HepG2 (cell line): Measurements from ENCODE around the gene NBPF3. TPM values are rescaled to one million over a fixed set of nuclear protein-coding genes. Genes with fewer than 3 reads are reported as not detected.

Experiments used
- ATAC-seq: fragments of 200-7000 bp; cut with Tn5 transposase; 3 replicates; pipeline ENCODE4 v1.9.1; 2020; ENCODE audit warnings: mild to moderate bottlenecking, moderate library complexity
- BruUV-seq: library from RNA; stranded (reverse); fragments of 400-500 nt; replicated peaks from 2 replicates; lab custom pipeline; 2021; lab: Mats Ljungman, UMichigan
- CTCF ChIA-PET: fragments of 300-600 bp; formaldehyde crosslinking; extraction: SDS; loops from one replicate; lab custom pipeline; 2021; ENCODE audit warnings: low total read pairs, inconsistent platforms, low intra/inter-chr PET ratio; lab: Yijun Ruan, JAX
- POLR2A ChIA-PET: fragments of 350-600 bp; sonication (Branson Sonifier 250); formaldehyde crosslinking; loops from one replicate; lab custom pipeline; 2020; ENCODE audit warnings: antibody characterized with exemption, inconsistent platforms; lab: Yijun Ruan, JAX
- DNase-seq: peaks from one replicate; pipeline ENCODE4 v3.0.0-alpha.2; 2015; ENCODE audit warnings: low spot score
- FAIRE-seq: peaks from 3 replicates; lab custom pipeline; 2011; peaks lifted over from hg19 to GRCh38; lab: Jason Lieb, UNC
- H2AFZ ChIP-seq: one replicate; pipeline ENCODE4 v1.6.1; 2011; ENCODE audit warnings: low read length, inconsistent platforms
- H3K27ac ChIP-seq: fragments of 300-600 bp; 3 replicates; pipeline ENCODE4 v1.8.0; 2011; ENCODE audit warnings: mixed run types, mild to moderate bottlenecking, mixed read lengths, low read length, inconsistent platforms; ENCODE audit not compliant: insufficient read depth; ENCODE audit errors: extremely low read length
- H3K27me3 ChIP-seq, 2 experiments: fragments of 200-600 bp in 1 of 2; 2 replicates in 1 of 2; 3 replicates in 1 of 2; pipeline versions ENCODE4 v1.6.0 to v1.8.0; 2011; ENCODE audit warnings: low read length in 2 of 2, mild to moderate bottlenecking in 2 of 2, moderate library complexity in 2 of 2, inconsistent platforms in 1 of 2; ENCODE audit not compliant: insufficient read depth in 2 of 2, control insufficient read depth in 1 of 2
- H3K36me3 ChIP-seq, 2 experiments: fragments of 200-600 bp in 1 of 2; replicated peaks in 1 of 2; 2 replicates in 1 of 2; 3 replicates in 1 of 2; pipeline versions ENCODE4 v1.5.1 to v1.8.0; 2011; ENCODE audit warnings: low read length in 2 of 2, inconsistent platforms in 1 of 2; ENCODE audit not compliant: insufficient read depth in 2 of 2, control insufficient read depth in 1 of 2
- H3K4me1 ChIP-seq: 2 replicates; pipeline ENCODE4 v1.5.1; 2012; ENCODE audit warnings: low read length, inconsistent platforms; ENCODE audit not compliant: insufficient read depth
- H3K4me2 ChIP-seq: 2 replicates; pipeline ENCODE4 v1.6.0; 2011; ENCODE audit warnings: low read depth, low read length, inconsistent platforms
- H3K4me3 ChIP-seq, 3 experiments: fragments of 200-600 bp in 1 of 3; sonication (generic), shearing (Covaris generic) in 1 of 3; replicated peaks in 1 of 3; 2 replicates each; pipeline ENCODE4 v1.5.1; 2011 to 2016; ENCODE audit warnings: low read length in 3 of 3, inconsistent platforms in 2 of 3, low read depth in 2 of 3, mild to moderate bottlenecking in 2 of 3, control low read depth in 1 of 3, mixed read lengths in 1 of 3; ENCODE audit not compliant: insufficient read depth in 1 of 3
- H3K79me2 ChIP-seq: one replicate; pipeline ENCODE4 v1.6.1; 2011; ENCODE audit warnings: low read length, inconsistent platforms; ENCODE audit not compliant: insufficient read depth
- H3K9ac ChIP-seq: 2 replicates; pipeline ENCODE4 v1.6.0; 2011; ENCODE audit warnings: mild to moderate bottlenecking, low read depth, low read length, inconsistent platforms; ENCODE audit not compliant: insufficient read depth
- H3K9me3 ChIP-seq: 2 replicates; pipeline ENCODE4 v1.5.1; 2012; ENCODE audit warnings: mild to moderate bottlenecking, low read length
- H4K20me1 ChIP-seq: 2 replicates; pipeline ENCODE4 v1.6.0; 2011; ENCODE audit warnings: inconsistent platforms, mild to moderate bottlenecking, low read length, moderate library complexity; ENCODE audit not compliant: insufficient read depth
- CEBPB ChIP-seq: IDR thresholded peaks from 2 replicates; pipeline ENCODE4 v1.6.1; 2011; ENCODE audit warnings: low read depth, low read length, improper control_type of control experiment, borderline replicate concordance
- CEBPG ChIP-seq: IDR thresholded peaks from 2 replicates; pipeline ENCODE4 v1.6.1; 2016
- CEBPZ ChIP-seq: IDR thresholded peaks from 2 replicates; pipeline ENCODE4 v1.6.1; 2012; ENCODE audit warnings: low read length, improper control_type of control experiment
- ELF3 ChIP-seq: IDR thresholded peaks from 2 replicates; pipeline ENCODE4 v1.6.1; 2016; ENCODE audit warnings: missing genetic modification reagents, missing compliant biosample characterization
- FOXP4 ChIP-seq: sonication (generic); formaldehyde crosslinking; IDR thresholded peaks from 2 replicates; pipeline ENCODE4 v1.4.0; 2020; ENCODE audit warnings: missing genetic modification reagents
- GABPB1 ChIP-seq: IDR thresholded peaks from 2 replicates; pipeline ENCODE4 v1.6.1; 2016; ENCODE audit warnings: mild to moderate bottlenecking, missing genetic modification reagents, moderate library complexity, missing compliant biosample characterization
- HNF4A ChIP-seq: sonication (generic); formaldehyde crosslinking; IDR thresholded peaks from 2 replicates; pipeline ENCODE4 v1.4.0; 2020; ENCODE audit warnings: missing genetic modification reagents
- MAF1 ChIP-seq: sonication (generic); formaldehyde crosslinking; IDR thresholded peaks from 2 replicates; pipeline ENCODE4 v1.5.0; 2020; ENCODE audit warnings: missing genetic modification reagents, borderline replicate concordance
- SOX6 ChIP-seq, 2 experiments: fragments of 450-650 bp in 1 of 2; sonication (generic) in 1 of 2; formaldehyde crosslinking in 1 of 2; IDR thresholded peaks; 2 replicates each; pipeline versions ENCODE4 v1.4.0 to v1.6.1; 2017 to 2020; ENCODE audit warnings: antibody characterized with exemption in 1 of 2, mild to moderate bottlenecking in 1 of 2, missing genetic modification reagents in 1 of 2
- ZNF101 ChIP-seq: sonication (generic); formaldehyde crosslinking; IDR thresholded peaks from 2 replicates; pipeline ENCODE4 v1.4.0; 2020; ENCODE audit warnings: mild to moderate bottlenecking, low read depth, missing genetic modification reagents, borderline replicate concordance
- ZNF317 ChIP-seq: sonication (generic); formaldehyde crosslinking; IDR thresholded peaks from 2 replicates; pipeline ENCODE4 v1.5.0; 2020; ENCODE audit warnings: mild to moderate bottlenecking, missing genetic modification reagents
- ZNF773 ChIP-seq: sonication (generic); formaldehyde crosslinking; IDR thresholded peaks from 2 replicates; pipeline ENCODE4 v1.4.0; 2020; ENCODE audit warnings: missing genetic modification reagents, borderline replicate concordance
- ZNF782 ChIP-seq: sonication (generic); formaldehyde crosslinking; IDR thresholded peaks from 2 replicates; pipeline ENCODE4 v1.4.0; 2020; ENCODE audit warnings: missing genetic modification reagents, mild to moderate bottlenecking, borderline replicate concordance
- WGBS: methylation state at CpG from one replicate; pipeline ENCODE4 v1.1.6; 2017; ENCODE audit warnings: low lambda C conversion rate; 5-methylcytosine and 5-hydroxymethylcytosine counted together
- in situ Hi-C: cut with HindIII; loops from 2 replicates; pipeline ENCODE4 v1.10.0; 2017; ENCODE audit warnings: low pct_unique_long_range_greater_than_20kb; ENCODE audit not compliant: extremely low pct_ligation_motif_present
- intact Hi-C: fragments of 100-400 bp; cut with micrococcal nuclease; formaldehyde crosslinking; loops from one replicate; pipeline ENCODE4 v1.10.0; 2022; ENCODE audit not compliant: unreplicated experiment
- polyA plus RNA-seq, 8 experiments: library from polyadenylated mRNA; depleted of rRNA in 3 of 8; stranded (reverse) in 7 of 8; unstranded in 1 of 8; fragments of >200 nt; fragmentation: Illumina TruSeq in 4 of 8; extraction: Trizol in 4 of 8; gene quantifications; 2 replicates each; pipeline versions ENCODE4 v1.2.1 to v1.2.3, GENCODE V29; 2011 to 2016; ENCODE audit warnings: low read depth in 4 of 8, missing spikeins in 1 of 8, mixed read lengths in 1 of 8; ENCODE audit not compliant: insufficient read depth in 1 of 8
- total RNA-seq, 5 experiments: library from RNA; depleted of rRNA; stranded (reverse); fragments of >200 nt; fragmentation: Illumina TruSeq; extraction: Trizol; gene quantifications; 2 replicates each; pipeline ENCODE4 v1.2.3, GENCODE V29; 2016; ENCODE audit warnings: low read depth in 1 of 5

The NBPF3 gene
- total and polyA plus RNA-seq, 2 of the 13 experiments (the other 11 are each of a cell fraction or from before 2014, with no cell fraction given) = 3.5 to 4.9 TPM

GRCh38 chr1:21514245-21514644 is 74.3 kb downstream of the NBPF3 start:
- H3K4me1 ChIP-seq = peaks cover 24% of the 10 kb centered on the region
- 16% methylated on average over 3 of the region's 5 CpGs for WGBS
- no peak overlapping the region for H2AFZ ChIP-seq
- CTCF ChIA-PET = no interaction called here
- BruUV-seq = no TSS peak
- POLR2A ChIA-PET = no interaction called here
- DNase-seq = no peak
- peak; percentile 41 for ATAC-seq
- FAIRE-seq = no peak
- H3K9me3 ChIP-seq = no peaks in the 10 kb centered on the region
- no peak overlapping the region for H3K4me2 ChIP-seq
- H3K9ac ChIP-seq = no peak overlapping the region
- H3K79me2 ChIP-seq = no peaks in the 10 kb centered on the region
- intact Hi-C loops = no loop called here
- in situ Hi-C loops = loop anchor here (5.0 kb wide), 2 partner anchors 53 to 143 kb away; no protein-coding TSS in a partner anchor
- H3K27me3 ChIP-seq = peaks cover 3 to 55% of the 10 kb centered on the region in 2 experiments; a peak in 2 of 5 replicates
- no peak overlapping the region for H3K4me3 ChIP-seq
- H3K36me3 ChIP-seq = no peaks in the 10 kb centered on the region
- H4K20me1 ChIP-seq = no peaks in the 10 kb centered on the region
- no peak overlapping the region for H3K27ac ChIP-seq
- TF ChIP-seq GABPB1 (CRISPR knock-in tag) (0 out of 2 replicates have a peak, but pooled peaks have one; percentile 23), ZNF782 (CRISPR knock-in tag) (no peak), CEBPZ (no peak), HNF4A (CRISPR knock-in tag) (0 out of 2 replicates have a peak, but pooled peaks have one; percentile 12)

GRCh38 chr1:21517161-21517589 is 77.2 kb downstream of the NBPF3 start:
- no peak for ATAC-seq
- no peak overlapping the region for H3K4me3 ChIP-seq
- intact Hi-C loops (no loop called here), in situ Hi-C loops (no loop called here)
- H3K27me3 ChIP-seq = peaks cover 2 to 33% of the 10 kb centered on the region in 2 experiments; a peak in 1 of 5 replicates
- H3K36me3 ChIP-seq = no peaks in the 10 kb centered on the region
- H3K9me3 ChIP-seq = no peaks in the 10 kb centered on the region
- BruUV-seq = no TSS peak
- H3K27ac ChIP-seq = no peak overlapping the region
- no peak overlapping the region for H3K4me2 ChIP-seq
- H3K4me1 ChIP-seq = peaks cover 24% of the 10 kb centered on the region
- POLR2A ChIA-PET = no interaction called here
- H4K20me1 ChIP-seq = no peaks in the 10 kb centered on the region
- peak; percentile 64 for DNase-seq
- no peak overlapping the region for H2AFZ ChIP-seq
- H3K9ac ChIP-seq = no peak overlapping the region
- CTCF ChIA-PET = no interaction called here
- no peak for FAIRE-seq
- WGBS = 2% methylated on average over 3 of the region's 3 CpGs
- no peaks in the 10 kb centered on the region for H3K79me2 ChIP-seq
- peak; percentile 36; the same call in 1 of the 2 replicates for TF ChIP-seq FOXP4
- no peak for TF ChIP-seq ZNF773 (CRISPR knock-in tag)
- TF ChIP-seq ZNF101 (CRISPR knock-in tag) = no peak
- TF ChIP-seq MAF1 (CRISPR knock-in tag) = no peak
- TF ChIP-seq SOX6 (IDR thresholded peaks at IDR 0.05) = no peak
- TF ChIP-seq SOX6 (CRISPR knock-in tag; IDR thresholded peaks at IDR 0.05) = peak; percentile 47; the same call in 1 of the 2 replicates
- no peak for TF ChIP-seq ZNF317 (CRISPR knock-in tag)
- TF ChIP-seq CEBPG (CRISPR knock-in tag) = peak; percentile 78
- TF ChIP-seq ELF3 = peak; percentile 76
- peak; percentile 42; the same call in 1 of the 2 replicates for TF ChIP-seq CEBPB
